Large intestine (tissue), 3 donors: Measurements from ENCODE around the gene PRKCE. TPM values are rescaled to one million over a fixed set of nuclear protein-coding genes. Genes with fewer than 3 reads are reported as not detected.

ENCODE experiments used
- DNase-seq, 2 donors: peaks; one replicate each; pipeline versions ENCODE4 v3.0.0 to v3.0.0-alpha.2; 2013
- H3K27ac ChIP-seq: one replicate; pipeline ENCODE4 v1.5.1; 2013; ENCODE audit warnings: low read length
- H3K27me3 ChIP-seq: 2 replicates; pipeline ENCODE4 v1.6.1; 2013; ENCODE audit warnings: low read length; ENCODE audit not compliant: control insufficient read depth, insufficient read depth
- H3K36me3 ChIP-seq: 2 replicates; pipeline ENCODE4 v1.6.1; 2013; ENCODE audit warnings: low read length; ENCODE audit not compliant: control insufficient read depth, insufficient read depth
- H3K4me1 ChIP-seq: one replicate; pipeline ENCODE4 v1.6.1; 2013; ENCODE audit warnings: low read length; ENCODE audit not compliant: control insufficient read depth, insufficient read depth
- H3K4me3 ChIP-seq: one replicate; pipeline ENCODE4 v1.5.1; 2013; ENCODE audit warnings: low read length
- H3K9me3 ChIP-seq: one replicate; pipeline ENCODE4 v1.6.1; 2013; ENCODE audit warnings: mild to moderate bottlenecking, low read depth, low read length, moderate library complexity; ENCODE audit not compliant: control insufficient read depth
- WGBS: methylation state at CpG from one replicate; pipeline ENCODE4 v1.1.5; 2013; ENCODE audit warnings: low lambda C conversion rate; ENCODE audit not compliant: insufficient coverage; 5-methylcytosine and 5-hydroxymethylcytosine counted together
- polyA plus RNA-seq: library from polyadenylated mRNA; unstranded; fragments of 120-200 nt; gene quantifications from one replicate; pipeline ENCODE4 v1.2.1, GENCODE V29; 2013

PRKCE gene
- polyA plus RNA-seq, 1 donor: 13.0 TPM

- Histone ChIP-seq H3K36me3 (no peaks in the 10 kb centered on the region), H3K4me1 (no peaks in the 10 kb centered on the region), H3K27ac (peak overlapping the region; percentile 12), H3K27me3 (no peaks in the 10 kb centered on the region), H3K9me3 (no peaks in the 10 kb centered on the region), H3K4me3 (no peak overlapping the region)
- DNase-seq: peak; percentile 29 to 50
- no CpG with 5 or more reads among the region's 8 CpGs for WGBS
Measured at GRCh38 chr2:45860136-45861121, 209.0 kb downstream of the PRKCE start.

GRCh38 chr2:45862843-45863242 is 211.4 kb downstream of the PRKCE start:
- H3K27ac ChIP-seq: no peak overlapping the region
- no CpG with 5 or more reads among the region's 2 CpGs for WGBS
- no peak for DNase-seq

GRCh38 chr2:45864121-45864520 is 212.6 kb downstream of the PRKCE start:
- H3K27me3 ChIP-seq: no peaks in the 10 kb centered on the region
- H3K9me3 ChIP-seq: no peaks in the 10 kb centered on the region
- WGBS: no CpG with 5 or more reads among the region's 4 CpGs
- H3K36me3 ChIP-seq: no peaks in the 10 kb centered on the region
- DNase-seq: no peak
- no peaks in the 10 kb centered on the region for H3K4me1 ChIP-seq
- H3K4me3 ChIP-seq: no peak overlapping the region
- no peak overlapping the region for H3K27ac ChIP-seq

More at GRCh38 chr2:45862843-45863242, 211.4 kb downstream of the PRKCE start:
- H3K4me1 ChIP-seq: no peaks in the 10 kb centered on the region
- H3K4me3 ChIP-seq: no peak overlapping the region
- H3K27me3 ChIP-seq: no peaks in the 10 kb centered on the region
- no peaks in the 10 kb centered on the region for H3K36me3 ChIP-seq
- no peaks in the 10 kb centered on the region for H3K9me3 ChIP-seq

- no peaks in the 10 kb centered on the region for H3K27me3 ChIP-seq
- no peaks in the 10 kb centered on the region for H3K4me1 ChIP-seq
- H3K9me3 ChIP-seq: no peaks in the 10 kb centered on the region
- no peak overlapping the region for H3K27ac ChIP-seq
- H3K36me3 ChIP-seq: no peaks in the 10 kb centered on the region
- whole genome bisulfite sequencing: 93% methylated on average over 2 of the region's 3 CpGs
- DNase-seq: no peak
- no peak overlapping the region for H3K4me3 ChIP-seq
Measured at GRCh38 chr2:45867349-45867748, 215.9 kb downstream of the PRKCE start.

GRCh38 chr2:45867800-45868199 is 216.3 kb downstream of the PRKCE start:
- H3K27me3 ChIP-seq: no peaks in the 10 kb centered on the region
- no peaks in the 10 kb centered on the region for H3K36me3 ChIP-seq
- DNase-seq: no peak
- 80% methylated on average over 1 of the region's 4 CpGs for WGBS
- no peaks in the 10 kb centered on the region for H3K4me1 ChIP-seq
- no peaks in the 10 kb centered on the region for H3K9me3 ChIP-seq
- H3K27ac ChIP-seq: no peak overlapping the region
- H3K4me3 ChIP-seq: no peak overlapping the region

- H3K36me3 ChIP-seq: no peaks in the 10 kb centered on the region
- H3K4me3 ChIP-seq: no peak overlapping the region
- no peaks in the 10 kb centered on the region for H3K9me3 ChIP-seq
- DNase-seq: no peak
- H3K27me3 ChIP-seq: no peaks in the 10 kb centered on the region
- no peak overlapping the region for H3K27ac ChIP-seq
- no CpG with 5 or more reads among the region's 4 CpGs for WGBS
- no peaks in the 10 kb centered on the region for H3K4me1 ChIP-seq
Measured at GRCh38 chr2:45869165-45869501, 217.7 kb downstream of the PRKCE start.

GRCh38 chr2:45871025-45871424 is 219.6 kb downstream of the PRKCE start:
- H3K27ac ChIP-seq: no peak overlapping the region
- H3K36me3 ChIP-seq: no peaks in the 10 kb centered on the region
- no peaks in the 10 kb centered on the region for H3K4me1 ChIP-seq
- WGBS: 50% methylated on average over 1 of the region's 3 CpGs
- no peaks in the 10 kb centered on the region for H3K27me3 ChIP-seq
- H3K4me3 ChIP-seq: no peak overlapping the region
- no peaks in the 10 kb centered on the region for H3K9me3 ChIP-seq
- no peak for DNase-seq

GRCh38 chr2:45871541-45871940 is 220.1 kb downstream of the PRKCE start:
- Histone ChIP-seq H3K36me3 (no peaks in the 10 kb centered on the region), H3K9me3 (no peaks in the 10 kb centered on the region), H3K27me3 (no peaks in the 10 kb centered on the region), H3K4me1 (no peaks in the 10 kb centered on the region), H3K27ac (no peak overlapping the region), H3K4me3 (no peak overlapping the region)
- no peak for DNase-seq
- WGBS: no CpG with 5 or more reads among the region's 4 CpGs

GRCh38 chr2:45872211-45872610 is 220.7 kb downstream of the PRKCE start:
- Histone ChIP-seq H3K27me3 (no peaks in the 10 kb centered on the region), H3K9me3 (peaks cover 5% of the 10 kb centered on the region), H3K27ac (no peak overlapping the region), H3K36me3 (no peaks in the 10 kb centered on the region), H3K4me3 (no peak overlapping the region), H3K4me1 (no peaks in the 10 kb centered on the region)
- no CpG with 5 or more reads among the region's 5 CpGs for WGBS
- DNase-seq: peak in 1 of 2 donors; percentile 50

GRCh38 chr2:45874344-45874743 is 222.9 kb downstream of the PRKCE start:
- no peaks in the 10 kb centered on the region for H3K27me3 ChIP-seq
- no peak overlapping the region for H3K27ac ChIP-seq
- H3K9me3 ChIP-seq: peaks cover 7% of the 10 kb centered on the region
- no peak overlapping the region for H3K4me3 ChIP-seq
- H3K4me1 ChIP-seq: no peaks in the 10 kb centered on the region
- WGBS: no CpG with 5 or more reads among the region's 3 CpGs
- DNase-seq: no peak
- no peaks in the 10 kb centered on the region for H3K36me3 ChIP-seq

GRCh38 chr2:45876611-45877010 is 225.1 kb downstream of the PRKCE start:
- DNase-seq: no peak
- H3K27me3 ChIP-seq: no peaks in the 10 kb centered on the region
- WGBS: 100% methylated on average over 2 of the region's 2 CpGs
- H3K27ac ChIP-seq: no peak overlapping the region
- no peaks in the 10 kb centered on the region for H3K36me3 ChIP-seq
- H3K4me1 ChIP-seq: no peaks in the 10 kb centered on the region
- H3K4me3 ChIP-seq: no peak overlapping the region
- peaks cover 7% of the 10 kb centered on the region for H3K9me3 ChIP-seq
